ENCODE data around the gene RCOR1. TPM values are rescaled to one million over a fixed set of nuclear protein-coding genes. Genes with fewer than 3 reads are reported as not detected.

RCOR1 gene
- total RNA-seq, 1 donor from 2014 or later = 21.9 TPM

DNA sequence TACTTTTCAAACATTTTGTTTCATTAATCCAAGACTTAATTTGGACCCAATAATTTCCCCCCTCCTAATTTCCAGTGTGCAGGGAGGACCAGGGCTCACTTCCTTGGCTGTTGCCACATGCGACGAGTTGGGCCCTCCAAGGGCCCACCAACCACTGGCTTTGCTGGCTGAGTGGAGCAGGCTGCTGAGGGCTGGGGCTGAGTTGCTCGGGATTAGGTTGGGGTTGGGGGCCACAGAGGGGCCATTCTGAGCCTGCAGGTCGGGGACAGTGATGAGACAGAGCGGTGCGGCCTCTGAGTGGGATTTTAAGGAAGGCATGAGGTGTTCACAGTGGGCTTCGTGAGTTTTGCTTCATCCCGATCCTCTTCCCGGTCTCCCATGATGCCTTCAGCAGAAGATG lies 178.7 kb downstream of the RCOR1 start:
- no peak for DNase-seq (ENCODE audit: low spot score)

- DNase-seq (ENCODE audit: low spot score) = no peak
Measured at GRCh38 chr14:102772781-102773570, 180.5 kb downstream of the RCOR1 start.

DNA sequence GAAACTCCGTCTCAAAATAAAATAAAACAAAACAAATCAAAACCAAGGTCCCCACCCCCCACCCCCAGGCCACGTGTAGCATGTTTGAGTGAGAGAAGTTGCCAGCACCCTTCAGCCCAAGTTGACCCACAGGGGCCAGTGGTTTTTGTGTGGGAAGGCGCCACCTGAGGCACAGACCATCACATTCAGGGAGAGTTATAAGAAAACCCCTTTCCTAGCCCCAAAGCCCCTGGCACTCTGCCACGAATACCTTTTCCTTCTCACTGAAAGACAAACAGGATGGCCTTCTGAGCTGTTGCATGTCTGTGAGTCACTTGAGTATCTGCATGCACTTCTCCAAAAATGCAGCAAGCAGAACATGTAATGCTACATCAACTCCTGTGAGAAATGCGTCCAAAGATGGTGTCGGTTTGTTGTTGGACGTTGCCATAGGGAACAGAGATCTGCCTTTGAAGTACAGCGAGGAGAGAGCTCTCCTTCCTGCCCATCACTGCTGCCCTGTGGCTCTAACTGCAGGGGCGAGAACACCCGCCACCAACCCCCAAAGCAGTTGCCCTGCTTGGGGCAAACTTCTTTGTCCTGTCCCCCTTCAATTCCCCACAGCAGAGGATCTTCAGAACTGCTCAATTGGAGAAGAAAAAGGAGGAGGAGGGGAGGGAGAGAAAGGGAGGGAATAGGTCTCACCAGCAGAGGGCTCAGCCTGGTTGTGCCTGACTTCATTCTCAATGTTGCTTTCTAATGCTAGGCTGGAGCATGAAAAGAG lies 182.1 kb downstream of the RCOR1 start:
- DNase-seq (ENCODE audit: low spot score) = no peak

DNA sequence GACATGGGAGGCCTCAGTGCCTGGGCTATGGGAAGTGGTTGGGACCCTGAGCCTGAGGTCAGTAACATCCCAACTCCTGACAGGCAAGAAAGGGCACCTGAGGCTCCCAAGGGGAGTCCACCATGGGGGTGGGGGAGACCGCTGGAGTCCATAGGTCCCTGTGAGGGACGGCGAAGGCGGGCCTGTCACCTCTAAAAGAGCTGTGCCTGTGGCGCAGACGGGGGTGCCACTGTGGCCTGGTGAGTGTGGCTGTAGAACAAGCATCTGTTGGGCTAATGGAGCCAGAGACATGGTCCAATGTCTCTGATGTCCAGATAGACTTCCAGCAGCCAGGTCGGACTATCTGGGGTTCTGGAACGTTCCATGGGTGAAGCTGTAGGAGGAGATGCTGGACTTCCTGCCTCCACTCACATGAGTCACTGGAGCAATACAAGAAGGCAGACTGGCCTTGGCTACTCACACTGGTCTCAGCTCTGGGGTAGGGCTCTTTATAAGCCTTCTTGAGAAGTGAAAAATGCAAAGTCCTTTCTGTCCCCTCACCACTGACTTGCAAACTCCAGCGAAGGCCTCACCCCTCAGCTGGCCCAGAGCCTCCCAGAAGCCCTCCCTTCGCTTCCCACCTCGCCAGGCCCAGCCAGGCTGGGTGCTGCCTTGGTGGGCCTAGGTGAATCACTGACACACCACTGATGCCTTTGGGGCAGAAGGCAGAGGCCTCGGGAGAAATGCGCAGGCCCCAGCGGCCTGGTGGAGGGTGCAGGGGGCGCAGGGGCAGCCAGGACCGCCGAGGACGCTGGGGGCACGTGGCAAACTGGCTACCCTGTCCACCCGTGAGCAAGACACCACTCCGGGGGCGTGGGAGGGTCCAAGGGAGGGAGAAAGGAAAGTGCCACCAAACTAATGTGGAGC lies 183.7 kb downstream of the RCOR1 start:
- no peak for DNase-seq (ENCODE audit: low spot score)

DNA sequence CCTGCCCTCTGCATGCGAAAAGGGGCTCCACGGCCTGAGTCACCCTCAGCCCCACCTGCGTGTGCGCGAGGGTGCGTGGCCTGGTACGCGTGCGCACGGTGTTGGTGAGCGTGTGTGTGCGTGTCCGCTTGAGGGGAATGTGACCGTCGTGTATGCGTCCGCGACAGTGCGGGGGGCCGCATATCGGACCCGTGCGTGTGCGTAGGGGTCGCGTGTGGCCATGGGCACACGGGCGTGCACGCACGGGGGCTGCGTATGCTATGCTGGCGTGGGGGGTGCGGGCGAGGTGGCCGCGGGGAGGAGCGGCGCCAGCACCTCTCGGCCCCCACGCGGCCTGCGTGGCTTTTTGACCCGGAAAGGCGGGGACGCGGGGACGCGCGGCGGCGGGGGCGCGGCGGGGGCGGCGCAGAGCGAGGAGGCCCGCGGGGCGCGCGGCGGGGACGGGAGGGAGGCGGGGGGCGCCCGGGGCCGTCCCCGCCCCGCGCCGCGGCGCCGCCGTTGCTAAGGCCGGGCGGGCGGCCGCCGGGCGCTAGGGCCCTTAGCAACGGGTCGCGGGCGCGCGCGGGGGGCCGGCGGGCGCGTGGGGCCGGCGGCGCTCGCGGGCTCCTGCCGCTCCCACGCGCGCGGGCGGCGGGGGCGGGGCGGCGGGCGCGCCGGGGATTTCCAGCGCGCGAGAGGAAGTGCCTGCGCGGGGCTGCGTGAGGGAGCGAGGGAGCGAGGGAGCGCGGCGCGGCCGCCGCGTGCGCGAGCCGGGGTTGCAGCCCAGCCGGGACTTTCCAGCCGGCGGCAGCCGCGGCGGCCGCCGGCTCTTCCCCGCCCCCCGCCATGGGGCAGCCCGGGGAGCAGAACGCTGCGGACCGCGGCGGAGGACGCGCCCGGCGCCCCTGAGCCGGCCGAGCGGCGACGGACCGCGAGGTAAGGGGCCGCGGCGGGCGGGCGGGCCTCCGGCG lies 184.6 kb downstream of the RCOR1 start, which contains the start of gene TRAF3:
Gene TRAF3, plus strand, starts transcription at position 689 of the 950 bp plus-strand sequence. CDS start 92,753 bp downstream, outside the sequence.
- DNase-seq (ENCODE audit: low spot score) = peak; percentile 92

- DNase-seq (ENCODE audit: low spot score) = no peak
Measured at GRCh38 chr14:102777711-102778337, 185.4 kb downstream of the RCOR1 start.

GRCh38 chr14:102778338-102779083 lies 186.1 kb downstream of the RCOR1 start:
- DNase-seq (ENCODE audit: low spot score) = no peak

GRCh38 chr14:102779084-102779462 lies 186.6 kb downstream of the RCOR1 start:
- no peak for DNase-seq (ENCODE audit: low spot score)

DNA sequence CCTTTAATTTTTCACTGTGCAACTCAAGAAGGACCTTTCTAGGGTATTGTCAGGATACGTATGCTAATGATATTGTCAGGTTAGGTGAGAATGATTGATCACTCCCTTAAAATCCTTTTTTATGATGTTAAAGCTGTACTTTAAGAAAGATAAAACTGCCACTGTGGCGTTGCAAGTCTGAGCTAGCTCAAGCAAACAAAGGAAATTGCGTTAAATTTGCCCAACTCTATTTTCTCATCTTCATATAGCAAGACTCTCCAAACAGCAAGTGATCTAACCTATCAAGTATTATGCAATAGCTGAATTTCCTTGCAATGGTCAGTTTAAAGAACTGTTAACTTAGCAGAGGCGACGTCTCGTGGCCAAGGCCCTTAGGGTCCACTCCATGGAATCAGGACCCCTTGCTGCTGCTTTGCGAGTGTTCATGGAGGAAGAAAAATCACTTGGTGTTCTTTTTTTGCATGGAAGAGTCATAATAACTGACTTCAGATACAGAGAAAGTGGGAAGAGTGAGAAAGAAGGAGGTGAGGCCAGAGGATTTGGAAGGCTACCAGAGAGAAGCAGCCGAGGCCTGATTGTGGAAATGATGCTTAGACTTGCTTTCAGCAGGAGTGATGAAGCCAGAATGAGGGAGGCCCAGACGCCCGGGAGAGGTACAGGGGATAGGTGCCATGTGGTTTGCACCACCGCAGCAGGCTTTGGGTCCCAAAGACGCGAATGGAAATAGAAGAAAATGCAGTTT lies 187.3 kb downstream of the RCOR1 start:
- no peak for DNase-seq (ENCODE audit: low spot score)

Other genes with a start within 250 kb of the RCOR1 start
- gene CINP, start 229.8 kb upstream of the RCOR1 start, total RNA-seq = 34.1 TPM
- 29.5 TPM for gene TECPR2, start 229.7 kb upstream of the RCOR1 start, total RNA-seq
- gene ANKRD9, start 82.9 kb upstream of the RCOR1 start, total RNA-seq = 26.0 TPM
- 33.3 TPM for gene TRAF3, start 184.8 kb downstream of the RCOR1 start, total RNA-seq

Data from mesenteric fat pad (tissue), 1 donor.